Fibroblast of lung (primary cell): ENCODE measurements around the gene GAB2. TPM values are rescaled to one million over a fixed set of nuclear protein-coding genes. Genes with fewer than 3 reads are reported as not detected.

ENCODE experiments used
- DNase-seq, 2 donors: peaks; one replicate each; pipeline versions ENCODE4 v3.0.0 to v3.0.0-alpha.2; 2010; ENCODE audit warnings: low read depth in 2 of 2
- H2AFZ ChIP-seq: 2 replicates; pipeline ENCODE4 v1.5.1; 2012; ENCODE audit warnings: low read length, control low read depth, inconsistent platforms
- H3K27ac ChIP-seq: 2 replicates; pipeline ENCODE4 v1.5.1; 2011; ENCODE audit warnings: low read length, control low read depth; ENCODE audit not compliant: insufficient read depth
- H3K27me3 ChIP-seq: 2 replicates; pipeline ENCODE4 v1.5.1; 2011; ENCODE audit warnings: mild to moderate bottlenecking, low read length; ENCODE audit not compliant: control insufficient read depth, insufficient read depth
- H3K36me3 ChIP-seq: 2 replicates; pipeline ENCODE4 v1.5.1; 2011; ENCODE audit warnings: low read length; ENCODE audit not compliant: control insufficient read depth, insufficient read depth
- H3K4me1 ChIP-seq: 2 replicates; pipeline ENCODE4 v1.5.1; 2011; ENCODE audit warnings: low read length; ENCODE audit not compliant: control insufficient read depth, insufficient read depth; ENCODE audit errors: extremely low read depth
- H3K4me2 ChIP-seq: 2 replicates; pipeline ENCODE4 v1.5.1; 2011; ENCODE audit warnings: low read length, control low read depth; ENCODE audit not compliant: insufficient read depth; ENCODE audit errors: extremely low read depth
- H3K4me3 ChIP-seq, 4 experiments: fragments of 200-600 bp in 1 of 4; sonication (generic) in 1 of 4; replicated peaks in 1 of 4; 2 replicates each; pipeline ENCODE4 v1.5.1; 2011 to 2016; ENCODE audit warnings: low read length in 4 of 4, low read depth in 3 of 4, mild to moderate bottlenecking in 3 of 4, control low read depth in 2 of 4, inconsistent platforms in 1 of 4, mixed read lengths in 1 of 4; ENCODE audit not compliant: insufficient read depth in 1 of 4; ENCODE audit errors: control extremely low read depth in 1 of 4
- H3K79me2 ChIP-seq: 2 replicates; pipeline ENCODE4 v1.5.1; 2012; ENCODE audit warnings: mild to moderate bottlenecking, low read length, inconsistent platforms; ENCODE audit not compliant: control insufficient read depth, insufficient read depth
- H3K9ac ChIP-seq: 2 replicates; pipeline ENCODE4 v1.5.1; 2011; ENCODE audit warnings: mild to moderate bottlenecking, low read length, control low read depth; ENCODE audit not compliant: insufficient read depth
- H3K9me3 ChIP-seq: 2 replicates; pipeline ENCODE4 v1.5.1; 2012; ENCODE audit warnings: low read depth, low read length; ENCODE audit not compliant: control insufficient read depth, insufficient read depth
- H4K20me1 ChIP-seq: 2 replicates; pipeline ENCODE4 v1.5.1; 2011; ENCODE audit warnings: low read length; ENCODE audit not compliant: control insufficient read depth, insufficient read depth; ENCODE audit errors: extremely low read depth
- EZH2 ChIP-seq: IDR thresholded peaks from 2 replicates; pipeline ENCODE4 v1.5.1; 2012; ENCODE audit warnings: low read length, control low read depth, mild to moderate bottlenecking; ENCODE audit errors: missing control alignments
- polyA plus RNA-seq, 2 donors: library from polyadenylated mRNA; depleted of rRNA in 1 of 2; stranded (reverse) in 1 of 2; unstranded in 1 of 2; fragments of >200 nt; gene quantifications; 2 replicates each; pipeline ENCODE4 v1.2.1, GENCODE V29; 2011 to 2012; ENCODE audit warnings: missing spikeins in 1 of 2
- total RNA-seq: library from RNA; depleted of rRNA; stranded (reverse); fragments of >200 nt; gene quantifications from 2 replicates; pipeline ENCODE4 v1.2.1, GENCODE V29; 2014
- TF ChIP-seq, protein P1 (sequence below), 2 donors: IDR thresholded peaks in 1 of 2; conservative IDR thresholded peaks in 1 of 2; 1 replicate in 1 of 2; 2 replicates in 1 of 2; pipeline ENCODE4 v1.5.1; 2011 to 2012; ENCODE audit warnings: low read length in 2 of 2, control low read depth in 1 of 2, inconsistent platforms in 1 of 2, low read depth in 1 of 2, mild to moderate bottlenecking in 1 of 2

GAB2 gene
- total and polyA plus RNA-seq, 2 donors (not counting 1 experiment from before 2014, with no cell fraction given), result 7.1 to 14.0 TPM

GRCh38 chr11:78399136-78399535 lies 18.5 kb downstream of the GAB2 start:
- Histone ChIP-seq H3K4me2 (no peak overlapping the region), H3K36me3 (no peaks in the 10 kb centered on the region), H3K4me1 (no peaks in the 10 kb centered on the region), H3K9me3 (no peaks in the 10 kb centered on the region), H3K9ac (no peak overlapping the region), H2AFZ (no peak overlapping the region), H4K20me1 (no peaks in the 10 kb centered on the region), H3K79me2 (no peaks in the 10 kb centered on the region), H3K27ac (no peak overlapping the region), H3K4me3 (no peak overlapping the region), H3K27me3 (no peaks in the 10 kb centered on the region)
- no peak for DNase-seq
- TF ChIP-seq EZH2, result no peak
- TF ChIP-seq, protein P1, sequence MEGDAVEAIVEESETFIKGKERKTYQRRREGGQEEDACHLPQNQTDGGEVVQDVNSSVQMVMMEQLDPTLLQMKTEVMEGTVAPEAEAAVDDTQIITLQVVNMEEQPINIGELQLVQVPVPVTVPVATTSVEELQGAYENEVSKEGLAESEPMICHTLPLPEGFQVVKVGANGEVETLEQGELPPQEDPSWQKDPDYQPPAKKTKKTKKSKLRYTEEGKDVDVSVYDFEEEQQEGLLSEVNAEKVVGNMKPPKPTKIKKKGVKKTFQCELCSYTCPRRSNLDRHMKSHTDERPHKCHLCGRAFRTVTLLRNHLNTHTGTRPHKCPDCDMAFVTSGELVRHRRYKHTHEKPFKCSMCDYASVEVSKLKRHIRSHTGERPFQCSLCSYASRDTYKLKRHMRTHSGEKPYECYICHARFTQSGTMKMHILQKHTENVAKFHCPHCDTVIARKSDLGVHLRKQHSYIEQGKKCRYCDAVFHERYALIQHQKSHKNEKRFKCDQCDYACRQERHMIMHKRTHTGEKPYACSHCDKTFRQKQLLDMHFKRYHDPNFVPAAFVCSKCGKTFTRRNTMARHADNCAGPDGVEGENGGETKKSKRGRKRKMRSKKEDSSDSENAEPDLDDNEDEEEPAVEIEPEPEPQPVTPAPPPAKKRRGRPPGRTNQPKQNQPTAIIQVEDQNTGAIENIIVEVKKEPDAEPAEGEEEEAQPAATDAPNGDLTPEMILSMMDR (conservative IDR thresholded peaks at IDR 0.05 in 1 of 2, IDR thresholded peaks at IDR 0.05 in 1 of 2; ENCODE audit: low read depth in 1 of 2, low read length in 2 of 2), result no peak

DNA sequence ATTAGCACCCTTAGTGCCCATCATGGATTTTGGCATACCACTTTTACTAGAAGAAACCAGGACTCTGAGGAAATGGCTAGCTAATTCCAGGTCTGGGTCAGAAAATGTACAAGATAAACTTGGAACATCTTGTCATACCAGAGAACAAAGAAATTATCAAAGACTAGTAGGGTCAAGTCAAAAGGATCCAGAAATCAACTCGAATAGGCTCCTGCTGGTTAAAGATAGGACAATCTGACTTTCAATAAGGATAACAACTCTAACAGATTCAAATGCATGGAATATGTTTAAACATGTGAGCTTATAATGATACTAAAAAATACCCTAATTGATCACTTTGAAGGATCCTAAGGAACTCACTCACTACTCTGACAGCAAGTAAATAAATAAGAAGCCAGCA lies 18.9 kb downstream of the GAB2 start:
- no peak overlapping the region for H3K4me2 ChIP-seq
- no peaks in the 10 kb centered on the region for H3K79me2 ChIP-seq
- no peaks in the 10 kb centered on the region for H4K20me1 ChIP-seq
- H3K4me3 ChIP-seq, result no peak overlapping the region
- H3K36me3 ChIP-seq, result no peaks in the 10 kb centered on the region
- TF ChIP-seq, protein P1 (conservative IDR thresholded peaks at IDR 0.05 in 1 of 2, IDR thresholded peaks at IDR 0.05 in 1 of 2; ENCODE audit: low read depth in 1 of 2, low read length in 2 of 2), result no peak
- TF ChIP-seq EZH2, result no peak
- H2AFZ ChIP-seq, result no peak overlapping the region
- H3K9me3 ChIP-seq, result no peaks in the 10 kb centered on the region
- no peaks in the 10 kb centered on the region for H3K27me3 ChIP-seq
- DNase-seq, result no peak
- no peaks in the 10 kb centered on the region for H3K4me1 ChIP-seq
- H3K27ac ChIP-seq, result no peak overlapping the region
- H3K9ac ChIP-seq, result no peak overlapping the region

- H3K9me3 ChIP-seq, result no peaks in the 10 kb centered on the region
- no peaks in the 10 kb centered on the region for H3K4me1 ChIP-seq
- no peaks in the 10 kb centered on the region for H3K79me2 ChIP-seq
- no peaks in the 10 kb centered on the region for H3K36me3 ChIP-seq
- DNase-seq, result no peak
- no peaks in the 10 kb centered on the region for H3K27me3 ChIP-seq
- no peak for TF ChIP-seq EZH2
- TF ChIP-seq, protein P1 (conservative IDR thresholded peaks at IDR 0.05 in 1 of 2, IDR thresholded peaks at IDR 0.05 in 1 of 2; ENCODE audit: low read depth in 1 of 2, low read length in 2 of 2), result no peak
- no peak overlapping the region for H3K4me2 ChIP-seq
- no peak overlapping the region for H3K9ac ChIP-seq
- H4K20me1 ChIP-seq, result no peaks in the 10 kb centered on the region
- no peak overlapping the region for H3K4me3 ChIP-seq
- H3K27ac ChIP-seq, result no peak overlapping the region
- no peak overlapping the region for H2AFZ ChIP-seq
These were observed 20.2 kb downstream of the GAB2 start for GRCh38 chr11:78397398-78397797.
